OCI-LY3 (cell line): ENCODE measurements around the gene MREG.

Source experiments
- H2AFZ ChIP-seq: fragments of 200-600, 300-600 bp; shearing (Covaris generic); 2 replicates; pipeline ENCODE4 v1.6.0; 2014; ENCODE audit warnings: antibody characterized with exemption, low read depth, low read length
- H3K27ac ChIP-seq: fragments of 200-600, 300-600 bp; sonication (generic); 2 replicates; pipeline ENCODE4 v1.5.1; 2014; ENCODE audit warnings: mild to moderate bottlenecking, low read length, moderate library complexity, mixed read lengths
- H3K27me3 ChIP-seq: fragments of 200-600, 300-600 bp; sonication (generic); 2 replicates; pipeline ENCODE4 v1.6.1; 2014; ENCODE audit warnings: low read depth, low read length, mixed read lengths
- H3K36me3 ChIP-seq: fragments of 200-600, 300-600 bp; sonication (generic); replicated peaks from 2 replicates; pipeline ENCODE3; 2014; ENCODE audit warnings: low read depth, low read length, mixed read lengths
- H3K4me1 ChIP-seq: fragments of 300-600, 200-600 bp; sonication (generic); 2 replicates; pipeline ENCODE4 v1.6.1; 2014; ENCODE audit warnings: low read length, mixed read lengths
- H3K4me2 ChIP-seq: fragments of 200-600, 300-600 bp; sonication (generic); 2 replicates; pipeline ENCODE4 v1.6.1; 2014; ENCODE audit warnings: low read length, mixed read lengths
- H3K4me3 ChIP-seq: fragments of 300-600, 200-600 bp; sonication (generic); 2 replicates; pipeline ENCODE4 v1.5.1; 2014; ENCODE audit warnings: antibody characterized with exemption, mild to moderate bottlenecking, low read length, moderate library complexity
- H3K79me2 ChIP-seq: fragments of 300-600, 200-600 bp; shearing (Covaris generic); 2 replicates; pipeline ENCODE4 v1.6.1; 2014; ENCODE audit warnings: mild to moderate bottlenecking, low read length, mixed read lengths
- H3K9ac ChIP-seq: fragments of 300-600, 200-600 bp; shearing (Covaris generic); 2 replicates; pipeline ENCODE4 v1.6.0; 2014; ENCODE audit warnings: mild to moderate bottlenecking, low read length, moderate library complexity
- H3K9me3 ChIP-seq: fragments of 200-600, 300-600 bp; shearing (Covaris generic); 2 replicates; pipeline ENCODE4 v1.6.1; 2014; ENCODE audit warnings: low read length, mixed read lengths; ENCODE audit not compliant: insufficient read depth
- H4K20me1 ChIP-seq: fragments of 200-600, 300-600 bp; sonication (generic); 2 replicates; pipeline ENCODE4 v1.6.1; 2016; ENCODE audit warnings: low read length, mixed read lengths; ENCODE audit not compliant: insufficient read depth
- EZH2phosphoT487 ChIP-seq: fragments of 200-600 bp; shearing (Covaris generic); IDR thresholded peaks from 2 replicates; pipeline ENCODE4 v1.6.1; 2018; ENCODE audit warnings: antibody characterized with exemption, mixed run types, low read depth
- TF ChIP-seq, protein P1 (sequence below): fragments of 200-600, 300-600 bp; sonication (generic); IDR thresholded peaks from 2 replicates; pipeline ENCODE4 v1.5.1; 2014; ENCODE audit warnings: antibody characterized with exemption, low read length, low read depth

MREG gene

DNA sequence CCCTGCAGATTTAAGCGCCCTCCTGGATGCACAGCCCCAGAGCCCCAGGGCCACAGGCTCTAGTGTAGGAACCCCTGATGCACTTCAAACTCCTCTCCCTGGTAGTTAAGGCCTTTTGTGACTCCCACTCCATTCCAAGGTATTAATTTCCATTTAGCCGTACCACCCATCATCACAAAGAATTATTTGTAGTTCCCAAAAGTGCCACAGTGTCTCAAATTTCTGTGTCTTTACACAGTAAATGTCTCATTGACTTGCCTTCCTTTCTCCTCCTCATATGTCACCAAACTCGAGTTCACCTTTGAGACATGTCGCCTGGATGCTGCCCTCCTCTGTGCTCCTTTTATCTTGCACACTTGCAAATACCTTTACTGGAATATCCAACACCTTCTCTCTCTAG lies 42.3 kb upstream of the MREG start:
- Histone ChIP-seq H2AFZ (no peak overlapping the region), H3K9me3 (no peaks in the 10 kb centered on the region), H3K79me2 (no peaks in the 10 kb centered on the region), H3K4me3 (no peak overlapping the region), H3K9ac (peak overlapping the region; percentile 69; the same call in 1 of the 2 replicates), H3K27ac (peak overlapping the region; percentile 98), H3K4me2 (peak overlapping the region; percentile 92), H3K4me1 (peaks cover 39% of the 10 kb centered on the region), H3K36me3 (peaks cover 9% of the 10 kb centered on the region), H3K27me3 (no peaks in the 10 kb centered on the region), H4K20me1 (no peaks in the 10 kb centered on the region)
- TF ChIP-seq, protein P1, sequence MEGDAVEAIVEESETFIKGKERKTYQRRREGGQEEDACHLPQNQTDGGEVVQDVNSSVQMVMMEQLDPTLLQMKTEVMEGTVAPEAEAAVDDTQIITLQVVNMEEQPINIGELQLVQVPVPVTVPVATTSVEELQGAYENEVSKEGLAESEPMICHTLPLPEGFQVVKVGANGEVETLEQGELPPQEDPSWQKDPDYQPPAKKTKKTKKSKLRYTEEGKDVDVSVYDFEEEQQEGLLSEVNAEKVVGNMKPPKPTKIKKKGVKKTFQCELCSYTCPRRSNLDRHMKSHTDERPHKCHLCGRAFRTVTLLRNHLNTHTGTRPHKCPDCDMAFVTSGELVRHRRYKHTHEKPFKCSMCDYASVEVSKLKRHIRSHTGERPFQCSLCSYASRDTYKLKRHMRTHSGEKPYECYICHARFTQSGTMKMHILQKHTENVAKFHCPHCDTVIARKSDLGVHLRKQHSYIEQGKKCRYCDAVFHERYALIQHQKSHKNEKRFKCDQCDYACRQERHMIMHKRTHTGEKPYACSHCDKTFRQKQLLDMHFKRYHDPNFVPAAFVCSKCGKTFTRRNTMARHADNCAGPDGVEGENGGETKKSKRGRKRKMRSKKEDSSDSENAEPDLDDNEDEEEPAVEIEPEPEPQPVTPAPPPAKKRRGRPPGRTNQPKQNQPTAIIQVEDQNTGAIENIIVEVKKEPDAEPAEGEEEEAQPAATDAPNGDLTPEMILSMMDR = no peak
- no peak for TF ChIP-seq EZH2phosphoT487

DNA sequence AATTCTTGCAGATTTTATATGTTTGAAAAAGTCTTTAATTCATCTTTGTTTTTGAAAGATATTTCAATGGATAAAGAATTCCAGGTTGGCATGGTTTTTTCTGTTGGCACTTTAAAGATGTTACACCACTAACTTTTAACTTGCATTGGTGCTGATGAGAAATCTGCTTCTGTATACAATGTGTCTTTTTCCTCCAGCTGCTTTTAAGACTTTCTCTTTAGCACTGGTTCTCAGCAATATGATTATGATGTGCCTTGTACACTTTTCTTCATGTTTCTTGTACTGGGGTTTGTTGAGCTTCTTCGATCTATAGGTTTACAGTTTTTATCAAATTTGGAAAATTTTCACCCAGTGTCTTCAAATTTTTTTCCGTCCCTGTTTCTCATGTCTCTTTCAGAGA lies 39.1 kb upstream of the MREG start:
- TF ChIP-seq, protein P1 = no peak
- no peak for TF ChIP-seq EZH2phosphoT487
- H3K4me2 ChIP-seq = no peak overlapping the region
- no peak overlapping the region for H3K9ac ChIP-seq
- H4K20me1 ChIP-seq = no peaks in the 10 kb centered on the region
- no peaks in the 10 kb centered on the region for H3K27me3 ChIP-seq
- H3K9me3 ChIP-seq = no peaks in the 10 kb centered on the region
- H3K4me1 ChIP-seq = peaks cover 21% of the 10 kb centered on the region
- no peak overlapping the region for H3K4me3 ChIP-seq
- H3K36me3 ChIP-seq = no peaks in the 10 kb centered on the region
- H3K79me2 ChIP-seq = no peaks in the 10 kb centered on the region
- H2AFZ ChIP-seq = no peak overlapping the region
- H3K27ac ChIP-seq = no peak overlapping the region

GRCh38 chr2:216051350-216051749 lies 38.0 kb upstream of the MREG start:
- Histone ChIP-seq H3K36me3 (no peaks in the 10 kb centered on the region), H3K79me2 (no peaks in the 10 kb centered on the region), H2AFZ (no peak overlapping the region), H3K9ac (no peak overlapping the region), H3K9me3 (no peaks in the 10 kb centered on the region), H3K27me3 (no peaks in the 10 kb centered on the region), H3K27ac (no peak overlapping the region), H3K4me3 (no peak overlapping the region), H3K4me2 (no peak overlapping the region), H4K20me1 (no peaks in the 10 kb centered on the region), H3K4me1 (peaks cover 11% of the 10 kb centered on the region)
- TF ChIP-seq, protein P1 = no peak
- TF ChIP-seq EZH2phosphoT487 = no peak

DNA sequence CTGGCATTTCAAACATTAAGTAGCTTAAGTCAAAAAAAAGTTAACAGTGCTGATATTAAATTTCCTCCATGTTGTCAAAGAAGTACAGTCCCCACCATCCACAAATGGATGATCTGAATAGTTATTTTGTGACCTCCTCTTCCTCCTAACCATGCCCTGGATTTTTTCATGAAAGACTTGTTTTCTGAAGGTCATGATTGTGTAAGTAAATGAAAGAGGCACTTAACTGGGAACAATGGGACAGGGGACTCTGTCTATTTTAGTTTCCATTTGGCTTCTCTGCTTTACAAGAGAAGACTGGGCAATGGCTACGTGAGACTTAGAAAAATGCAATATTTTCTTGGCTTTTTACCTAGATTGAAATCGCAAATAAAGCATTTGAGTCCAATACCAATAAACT lies 36.1 kb upstream of the MREG start:
- H3K9me3 ChIP-seq = no peaks in the 10 kb centered on the region
- no peak overlapping the region for H3K27ac ChIP-seq
- no peaks in the 10 kb centered on the region for H3K79me2 ChIP-seq
- H3K36me3 ChIP-seq = no peaks in the 10 kb centered on the region
- H3K4me2 ChIP-seq = no peak overlapping the region
- no peak overlapping the region for H2AFZ ChIP-seq
- H3K4me1 ChIP-seq = peaks cover 12% of the 10 kb centered on the region
- no peaks in the 10 kb centered on the region for H3K27me3 ChIP-seq
- TF ChIP-seq, protein P1 = no peak
- TF ChIP-seq EZH2phosphoT487 = no peak
- no peak overlapping the region for H3K9ac ChIP-seq
- H3K4me3 ChIP-seq = no peak overlapping the region
- H4K20me1 ChIP-seq = no peaks in the 10 kb centered on the region
